Measurements from ENCODE around the gene SFMBT2. TPM values are rescaled to one million over a fixed set of nuclear protein-coding genes. Genes with fewer than 3 reads are reported as not detected.
A peak's percentile ranks its signal among the peaks of the same experiment; 100 is the strongest.
"Not testable (repeated sequence)": the region's sequence is repeated elsewhere in the genome, so short reads cannot be mapped to it uniquely, and the experiment has no call there.

SFMBT2 gene
- total RNA-seq, 1 donor from 2014 or later: 7.0 TPM

GRCh38 chr10:7230951-7231350 lies 179.9 kb downstream of the SFMBT2 start:
- no peak for DNase-seq (ENCODE audit: low read depth, low spot score)
- Mint-ChIP-seq H3K4me1 (peaks cover 23% of the 10 kb centered on the region), H3K27ac (ENCODE audit: unreplicated experiment) (peak overlapping the region; percentile 30), H3K9me3 (peaks cover 6% of the 10 kb centered on the region), H3K36me3 (ENCODE audit: low read depth) (peaks cover 14% of the 10 kb centered on the region), H3K4me3 (no peak overlapping the region), H3K27me3 (ENCODE audit: low read depth) (no peaks in the 10 kb centered on the region)
- no peak for TF ChIP-seq CTCF (conservative IDR thresholded peaks at IDR 0.05)

- Mint-ChIP-seq H3K4me3 (no peak overlapping the region), H3K27ac (ENCODE audit: unreplicated experiment) (no peak overlapping the region), H3K9me3 (no peaks in the 10 kb centered on the region), H3K36me3 (ENCODE audit: low read depth) (peaks cover 9% of the 10 kb centered on the region), H3K27me3 (ENCODE audit: low read depth) (no peaks in the 10 kb centered on the region), H3K4me1 (peaks cover 23% of the 10 kb centered on the region)
- no peak for TF ChIP-seq CTCF (conservative IDR thresholded peaks at IDR 0.05)
- DNase-seq (ENCODE audit: low read depth, low spot score): no peak
Measured at GRCh38 chr10:7230036-7230435, 180.8 kb downstream of the SFMBT2 start.

GRCh38 chr10:7225133-7225532 lies 185.7 kb downstream of the SFMBT2 start:
- Mint-ChIP-seq H3K27me3 (ENCODE audit: low read depth) (no peaks in the 10 kb centered on the region), H3K9me3 (peaks cover 9% of the 10 kb centered on the region), H3K4me1 (peaks cover 2% of the 10 kb centered on the region), H3K4me3 (no peak overlapping the region), H3K27ac (ENCODE audit: unreplicated experiment) (peak overlapping the region; percentile 5), H3K36me3 (ENCODE audit: low read depth) (peaks cover 24% of the 10 kb centered on the region)
- no peak for DNase-seq (ENCODE audit: low read depth, low spot score)
- no peak for TF ChIP-seq CTCF (conservative IDR thresholded peaks at IDR 0.05)

- peaks cover 19% of the 10 kb centered on the region for H3K36me3 Mint-ChIP-seq (ENCODE audit: low read depth)
- H3K27me3 Mint-ChIP-seq (ENCODE audit: low read depth): no peaks in the 10 kb centered on the region
- DNase-seq (ENCODE audit: low read depth, low spot score): no peak
- H3K4me3 Mint-ChIP-seq: no peak overlapping the region
- no peak overlapping the region for H3K27ac Mint-ChIP-seq (ENCODE audit: unreplicated experiment)
- peaks cover 5% of the 10 kb centered on the region for H3K9me3 Mint-ChIP-seq
- no peak for TF ChIP-seq CTCF (conservative IDR thresholded peaks at IDR 0.05)
- no peaks in the 10 kb centered on the region for H3K4me1 Mint-ChIP-seq
Measured at GRCh38 chr10:7218968-7219367, 191.9 kb downstream of the SFMBT2 start.

GRCh38 chr10:7212696-7213095 lies 198.1 kb downstream of the SFMBT2 start:
- peaks cover 13% of the 10 kb centered on the region for H3K36me3 Mint-ChIP-seq (ENCODE audit: low read depth)
- H3K27me3 Mint-ChIP-seq (ENCODE audit: low read depth): not testable (repeated sequence)

GRCh38 chr10:7211857-7212577 lies 198.8 kb downstream of the SFMBT2 start:
- Mint-ChIP-seq H3K9me3 (no peaks in the 10 kb centered on the region), H3K4me1 (no peaks in the 10 kb centered on the region), H3K27me3 (ENCODE audit: low read depth) (no peaks in the 10 kb centered on the region), H3K4me3 (no peak overlapping the region), H3K27ac (ENCODE audit: unreplicated experiment) (no peak overlapping the region), H3K36me3 (ENCODE audit: low read depth) (peaks cover 13% of the 10 kb centered on the region)
- DNase-seq (ENCODE audit: low read depth, low spot score): no peak
- no peak for TF ChIP-seq CTCF (conservative IDR thresholded peaks at IDR 0.05)

More at GRCh38 chr10:7212696-7213095, 198.1 kb downstream of the SFMBT2 start:
- H3K4me3 Mint-ChIP-seq; H3K27ac Mint-ChIP-seq (ENCODE audit: unreplicated experiment); DNase-seq (ENCODE audit: low read depth, low spot score); H3K9me3 Mint-ChIP-seq; H3K4me1 Mint-ChIP-seq: not testable (repeated sequence)
